GM12865 (cell line): ENCODE results near the gene ERI3.

ENCODE experiments used
- DNase-seq: peaks from one replicate; pipeline ENCODE4 v3.0.0; 2010; ENCODE audit warnings: low read depth
- H3K4me3 ChIP-seq: 2 replicates; pipeline ENCODE4 v1.5.1; 2011; ENCODE audit warnings: mild to moderate bottlenecking, low read depth, low read length, control low read depth
- CTCF ChIP-seq: IDR thresholded peaks from 2 replicates; pipeline ENCODE4 v1.5.1; 2011; ENCODE audit warnings: low read length, control low read depth, low read depth, inconsistent platforms; ENCODE audit not compliant: insufficient read depth; ENCODE audit errors: missing control alignments

The ERI3 gene

DNA sequence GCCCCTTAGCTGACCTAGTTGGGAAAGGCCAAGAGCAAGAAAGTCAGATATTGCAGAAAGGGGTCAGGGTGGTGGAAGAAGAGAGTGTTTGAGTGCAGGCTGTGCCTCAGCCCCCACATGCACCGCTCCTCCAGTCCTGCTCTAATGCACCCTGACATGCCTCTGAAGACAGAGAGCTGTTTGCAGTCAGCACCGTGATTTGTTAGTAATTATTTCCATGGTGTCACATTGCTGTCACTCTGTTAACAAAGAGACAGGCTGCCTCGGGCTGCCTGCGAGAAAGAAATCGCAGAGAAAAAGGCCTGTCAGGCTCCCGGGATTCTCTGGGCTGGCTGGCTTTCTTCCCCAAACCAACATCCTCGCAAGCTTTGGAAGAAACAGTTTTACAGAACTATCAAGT lies 58.3 kb downstream of the ERI3 start:
- no peak overlapping the region for H3K4me3 ChIP-seq
- TF ChIP-seq CTCF, result no peak
- DNase-seq, result no peak

- no peak for TF ChIP-seq CTCF
- H3K4me3 ChIP-seq, result no peak overlapping the region
- no peak for DNase-seq
Observed at GRCh38 chr1:44296086-44296485, 59.0 kb downstream of the ERI3 start.

DNA sequence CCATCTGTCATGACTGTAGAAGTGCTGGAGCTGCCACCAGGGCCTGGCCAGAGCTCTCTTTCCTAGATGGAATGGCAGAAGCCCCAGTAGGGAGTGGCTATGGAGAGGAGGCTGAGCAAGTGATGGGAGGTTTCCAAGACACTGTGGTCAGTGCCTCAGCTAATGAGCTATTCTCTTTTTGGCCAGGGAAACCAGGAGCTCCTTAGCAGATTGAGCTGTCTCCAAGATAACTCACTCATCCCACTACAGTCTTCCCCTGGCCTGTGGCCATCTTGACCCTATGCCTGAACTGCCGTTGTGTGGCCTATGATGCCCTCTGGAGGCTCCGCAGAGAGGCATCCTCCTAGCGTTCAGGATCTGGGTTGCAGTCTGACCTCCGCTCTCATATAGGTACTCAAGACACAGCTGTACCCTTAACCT lies 60.5 kb downstream of the ERI3 start:
- DNase-seq, result no peak

GRCh38 chr1:44293761-44294315 lies 61.2 kb downstream of the ERI3 start:
- no peak overlapping the region for H3K4me3 ChIP-seq
- no peak for DNase-seq
- TF ChIP-seq CTCF, result no peak

More for the DNA sequence above, 60.5 kb downstream of the ERI3 start:
- TF ChIP-seq CTCF, result no peak
- no peak overlapping the region for H3K4me3 ChIP-seq

- no peak for DNase-seq
- no peak overlapping the region for H3K4me3 ChIP-seq
- TF ChIP-seq CTCF, result no peak
Observed at GRCh38 chr1:44292651-44293050, 62.4 kb downstream of the ERI3 start.

GRCh38 chr1:44290250-44291094 lies 64.6 kb downstream of the ERI3 start:
- no peak for DNase-seq
- TF ChIP-seq CTCF, result no peak
- H3K4me3 ChIP-seq, result no peak overlapping the region
